GM19324 (cell line): ENCODE results near the gene ANKRD13B.

Experiments used
- ATAC-seq: cut with Tn5 transposase; IDR thresholded peaks from one replicate; pipeline ENCODE4 v1.9.1; 2021; ENCODE audit warnings: mild to moderate bottlenecking, moderate library complexity; ENCODE audit not compliant: unreplicated experiment, low FRiP score

ANKRD13B gene

GRCh38 chr17:29579866-29580771 is 12.8 kb upstream of the ANKRD13B start:
- peak; percentile 57 for ATAC-seq

GRCh38 chr17:29581583-29582253 is 11.2 kb upstream of the ANKRD13B start:
- no peak for ATAC-seq

- no peak for ATAC-seq
Observed at GRCh38 chr17:29582254-29582765, 10.6 kb upstream of the ANKRD13B start.

GRCh38 chr17:29582772-29583171 is 10.2 kb upstream of the ANKRD13B start:
- no peak for ATAC-seq

GRCh38 chr17:29583324-29584248 is 9.3 kb upstream of the ANKRD13B start:
- ATAC-seq: no peak

- ATAC-seq: no peak
Observed at GRCh38 chr17:29584452-29585079, 8.4 kb upstream of the ANKRD13B start.

GRCh38 chr17:29585080-29585751 is 7.7 kb upstream of the ANKRD13B start:
- no peak for ATAC-seq

GRCh38 chr17:29586676-29587469 is 6.1 kb upstream of the ANKRD13B start:
- ATAC-seq: no peak

GRCh38 chr17:29587591-29587990 is 5.3 kb upstream of the ANKRD13B start:
- no peak for ATAC-seq

GRCh38 chr17:29588017-29588561 is 4.8 kb upstream of the ANKRD13B start:
- no peak for ATAC-seq

GRCh38 chr17:29588562-29589411 is 4.1 kb upstream of the ANKRD13B start:
- ATAC-seq: peak; percentile 31

GRCh38 chr17:29589524-29590410 is 3.2 kb upstream of the ANKRD13B start, which contains the start of gene GIT1:
GIT1 (minus strand) TSS chr17:29589648; CDS start chr17:29589378, 270 bp downstream.
- peak; percentile 82 for ATAC-seq

- ATAC-seq: no peak
Observed at GRCh38 chr17:29590411-29591145, 2.4 kb upstream of the ANKRD13B start.

GRCh38 chr17:29591146-29591736 is 1.7 kb upstream of the ANKRD13B start:
- ATAC-seq: no peak
